GM18951 (cell line): ENCODE data around the gene IDH3G.

ENCODE experiments used
- POLR2A ChIP-seq: IDR thresholded peaks from 4 replicates; pipeline ENCODE4 v1.6.1; 2011; ENCODE audit warnings: mild to moderate bottlenecking; ENCODE audit not compliant: insufficient read length, insufficient read depth; ENCODE audit errors: extremely low read depth
- in situ Hi-C: fragments of 300-500 bp; cut with MboI; formaldehyde crosslinking; loops from one replicate; pipeline ENCODE4 v1.12.0; 2022; ENCODE audit warnings: low sequenced_read_pairs, mixed read lengths, inconsistent platforms; ENCODE audit not compliant: unreplicated experiment

IDH3G gene

DNA sequence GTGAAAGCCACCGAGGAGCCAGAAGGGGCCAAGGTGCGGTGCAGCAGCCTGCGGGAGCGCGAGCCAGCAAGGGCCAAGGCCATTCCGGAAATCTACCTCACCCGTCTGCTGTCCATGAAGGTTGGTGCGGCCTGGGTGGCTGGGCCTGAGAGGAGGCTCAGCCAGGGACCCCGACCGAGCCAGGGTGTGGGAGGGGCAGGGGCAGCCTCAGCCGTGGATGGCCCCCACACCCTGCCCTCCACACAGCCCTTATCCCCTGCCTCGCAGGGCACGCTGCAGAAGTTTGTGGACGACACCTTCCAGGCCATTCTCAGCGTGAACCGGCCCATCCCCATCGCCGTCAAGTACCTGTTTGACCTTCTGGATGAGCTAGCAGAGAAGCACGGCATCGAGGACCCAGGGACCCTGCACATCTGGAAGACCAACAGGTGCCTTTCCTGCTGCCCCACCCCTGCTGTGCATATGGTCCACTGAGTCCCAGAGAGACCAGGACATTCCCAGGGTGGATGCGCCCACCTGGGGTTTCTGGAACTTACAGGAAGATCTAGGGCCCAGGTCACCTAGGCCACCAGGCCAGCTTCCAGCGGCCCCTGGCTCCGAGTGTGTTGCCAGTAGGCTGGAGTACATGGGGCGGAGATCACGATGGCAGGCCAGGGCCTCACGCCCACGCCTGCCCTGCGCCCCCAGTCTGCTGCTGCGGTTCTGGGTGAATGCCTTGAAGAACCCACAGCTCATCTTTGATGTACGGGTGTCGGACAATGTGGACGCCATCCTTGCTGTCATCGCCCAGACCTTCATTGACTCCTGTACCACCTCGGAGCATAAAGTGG lies 16.7 kb downstream of the IDH3G start:
- in situ Hi-C loops: no loop called here
- no peak for TF ChIP-seq POLR2A

DNA sequence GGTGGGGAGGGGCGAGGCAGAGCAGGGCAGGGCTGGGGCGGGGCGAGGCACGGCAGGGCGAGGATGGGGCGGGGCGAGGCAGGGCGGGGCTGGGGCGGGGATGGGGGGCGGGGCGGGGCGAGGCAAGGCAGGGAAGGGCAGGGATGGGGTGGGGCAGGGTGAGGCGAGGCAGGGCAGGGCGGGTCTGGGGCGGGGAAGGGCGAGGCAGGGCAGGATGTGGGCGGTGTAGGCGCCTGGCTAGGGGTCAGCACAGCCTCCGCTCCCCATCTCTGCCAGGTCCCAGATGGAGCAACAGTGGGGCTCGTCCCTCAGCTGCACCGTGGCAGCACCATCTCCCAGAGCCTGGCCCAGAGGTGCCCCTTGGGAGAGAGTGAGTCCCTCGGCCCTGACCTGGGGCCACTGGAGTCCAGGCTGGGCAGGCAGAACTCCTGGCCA lies 17.5 kb downstream of the IDH3G start:
- TF ChIP-seq POLR2A: no peak
- in situ Hi-C loops: no loop called here

GRCh38 chrX:153776120-153776599 lies 18.0 kb downstream of the IDH3G start:
- no peak for TF ChIP-seq POLR2A
- in situ Hi-C loops: no loop called here

- no peak for TF ChIP-seq POLR2A
- in situ Hi-C loops: no loop called here
Observed at GRCh38 chrX:153775293-153776119, 18.7 kb downstream of the IDH3G start.

- TF ChIP-seq POLR2A: no peak
- in situ Hi-C loops: no loop called here
Observed at GRCh38 chrX:153774576-153775292, 19.4 kb downstream of the IDH3G start.

DNA sequence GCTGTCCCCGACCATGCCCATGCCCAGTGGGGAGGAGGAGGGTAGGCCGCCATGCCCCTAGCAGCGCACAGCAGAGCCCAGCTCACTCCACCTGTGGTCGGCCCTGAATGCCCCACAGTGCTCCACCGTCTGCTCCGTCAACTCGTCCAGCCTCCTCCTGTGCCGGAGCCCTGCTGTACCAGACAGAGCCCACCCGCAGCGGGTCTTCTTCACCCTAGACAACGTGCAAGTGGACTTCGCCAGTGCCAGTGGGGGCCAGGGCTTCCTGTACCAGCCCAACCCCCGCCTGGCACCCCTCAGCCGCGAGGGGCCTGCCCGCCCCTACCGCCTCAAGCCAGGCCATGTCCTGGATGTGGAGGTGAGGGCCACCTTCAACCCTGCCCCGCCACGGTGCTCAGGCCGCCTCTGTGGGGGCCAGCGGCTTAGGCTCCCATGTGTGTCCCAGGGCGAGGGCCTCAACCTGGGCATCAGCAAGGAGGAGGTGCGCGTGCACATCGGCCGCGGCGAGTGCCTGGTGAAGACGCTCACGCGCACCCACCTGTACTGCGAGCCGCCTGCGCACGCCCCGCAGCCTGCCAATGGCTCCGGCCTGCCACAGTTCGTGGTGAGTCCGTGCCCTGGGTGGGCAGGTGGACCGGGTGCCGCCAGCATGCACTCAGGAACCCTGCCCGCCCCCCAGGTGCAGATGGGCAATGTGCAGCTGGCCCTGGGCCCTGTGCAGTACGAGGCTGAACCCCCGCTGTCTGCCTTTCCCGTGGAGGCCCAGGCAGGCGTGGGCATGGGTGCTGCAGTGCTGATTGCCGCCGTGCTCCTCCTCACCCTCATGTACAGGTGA lies 20.2 kb downstream of the IDH3G start:
- no peak for TF ChIP-seq POLR2A
- in situ Hi-C loops: no loop called here

- no peak for TF ChIP-seq POLR2A
- in situ Hi-C loops: no loop called here
Observed at GRCh38 chrX:153773218-153773611, 21.0 kb downstream of the IDH3G start.

- no peak for TF ChIP-seq POLR2A
- in situ Hi-C loops: no loop called here
Observed at GRCh38 chrX:153772316-153773217, 21.6 kb downstream of the IDH3G start.

DNA sequence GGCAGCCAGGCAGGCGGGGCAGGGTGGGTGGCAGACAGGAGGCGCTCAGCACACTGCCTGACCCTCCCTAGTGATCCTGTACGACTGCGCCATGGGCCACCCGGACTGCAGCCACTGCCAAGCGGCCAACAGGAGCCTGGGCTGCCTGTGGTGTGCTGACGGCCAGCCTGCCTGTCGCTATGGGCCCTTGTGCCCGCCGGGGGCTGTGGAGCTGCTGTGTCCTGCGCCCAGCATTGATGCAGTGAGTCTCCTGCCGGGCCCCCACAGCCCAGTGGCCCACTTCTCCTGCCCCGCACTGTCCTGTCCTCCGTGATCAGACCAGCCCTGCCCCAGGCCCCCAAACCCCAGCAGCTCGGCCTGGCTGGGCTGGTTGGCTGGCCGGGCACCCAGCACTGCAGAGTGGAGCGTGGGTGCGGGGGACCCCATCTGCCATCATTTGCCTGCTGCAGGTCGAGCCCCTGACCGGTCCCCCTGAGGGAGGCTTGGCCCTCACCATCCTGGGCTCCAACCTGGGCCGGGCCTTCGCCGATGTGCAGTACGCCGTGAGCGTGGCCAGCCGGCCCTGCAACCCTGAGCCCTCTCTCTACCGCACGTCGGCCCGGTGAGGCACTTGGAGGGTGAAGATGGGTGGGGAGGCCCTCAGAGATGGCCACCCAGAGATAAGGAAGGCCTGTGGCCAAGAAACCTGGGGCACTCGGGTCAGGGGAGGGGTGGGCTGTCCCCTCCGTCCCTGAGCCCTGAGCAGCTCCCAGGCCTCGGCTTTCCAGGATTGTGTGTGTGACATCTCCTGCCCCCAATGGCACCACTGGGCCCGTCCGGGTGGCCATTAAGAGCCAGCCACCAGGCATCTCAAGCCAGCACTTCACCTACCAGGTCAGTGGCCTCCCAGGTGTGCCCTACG lies 22.5 kb downstream of the IDH3G start:
- in situ Hi-C loops: no loop called here
- TF ChIP-seq POLR2A: no peak

DNA sequence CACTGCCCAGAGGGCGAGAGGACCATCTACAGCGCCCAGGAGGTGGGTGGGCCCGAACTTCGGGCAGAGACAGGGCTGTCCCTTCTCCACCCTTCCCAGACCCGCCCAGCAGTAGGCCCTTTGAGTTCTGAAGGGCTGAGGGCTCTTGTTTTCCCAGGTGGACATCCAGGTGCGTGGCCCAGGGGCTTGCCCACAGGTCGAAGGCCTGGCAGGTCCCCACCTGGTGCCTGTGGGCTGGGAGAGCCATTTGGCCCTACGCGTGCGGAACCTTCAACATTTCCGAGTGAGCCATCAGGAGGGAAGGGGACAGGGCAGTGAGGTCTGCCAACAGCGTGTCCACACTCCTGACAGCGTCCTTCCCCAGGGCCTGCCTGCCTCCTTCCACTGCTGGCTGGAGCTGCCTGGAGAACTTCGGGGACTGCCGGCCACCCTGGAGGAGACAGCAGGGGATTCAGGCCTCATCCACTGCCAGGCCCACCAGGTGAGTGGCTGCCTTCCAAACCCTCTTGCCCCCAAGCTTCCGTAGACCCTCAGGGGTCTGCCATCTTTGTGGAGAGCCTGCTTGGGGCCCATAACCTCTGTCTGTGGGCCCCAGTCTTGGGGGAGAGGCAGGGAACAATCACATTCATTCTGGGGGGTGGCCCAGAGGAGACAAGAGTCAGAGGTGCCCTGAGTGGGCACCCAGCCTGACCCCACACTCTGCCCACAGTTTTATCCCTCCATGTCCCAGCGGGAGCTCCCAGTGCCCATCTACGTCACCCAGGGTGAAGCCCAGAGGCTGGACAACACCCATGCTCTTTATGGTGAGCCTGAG lies 23.4 kb downstream of the IDH3G start:
- in situ Hi-C loops: no loop called here
- TF ChIP-seq POLR2A: no peak
